Calu3 (cell line): ENCODE data around the gene MAN2A2. TPM values are rescaled to one million over a fixed set of nuclear protein-coding genes. Genes with fewer than 3 reads are reported as not detected.

Experiments used
- BruUV-seq: library from RNA; stranded (reverse); fragments of 400-500 nt; replicated peaks from 2 replicates; lab custom pipeline; 2021; lab: Mats Ljungman, UMichigan
- CTCF ChIA-PET: fragments of 300-600 bp; sonication (Branson Sonifier 250); formaldehyde crosslinking; loops from one replicate; lab custom pipeline; 2022; ENCODE audit warnings: antibody characterized with exemption; lab: Charles Lee
- DNase-seq: peaks from one replicate; pipeline ENCODE4 v3.0.0; 2022
- H3K27ac Mint-ChIP-seq: one replicate; pipeline ENCODE4 v1.8.0; 2022; ENCODE audit warnings: mixed read lengths; ENCODE audit not compliant: unreplicated experiment
- H3K27me3 Mint-ChIP-seq: one replicate; pipeline ENCODE4 v1.8.0; 2022; ENCODE audit warnings: mixed read lengths; ENCODE audit not compliant: unreplicated experiment
- H3K36me3 Mint-ChIP-seq: one replicate; pipeline ENCODE4 v1.8.0; 2022; ENCODE audit warnings: mild to moderate bottlenecking, moderate library complexity, mixed read lengths; ENCODE audit not compliant: insufficient read depth, unreplicated experiment
- H3K4me1 Mint-ChIP-seq: one replicate; pipeline ENCODE4 v1.8.0; 2022; ENCODE audit warnings: mild to moderate bottlenecking, low read depth, mixed read lengths; ENCODE audit not compliant: unreplicated experiment
- H3K4me3 Mint-ChIP-seq: one replicate; pipeline ENCODE4 v1.8.0; 2022; ENCODE audit warnings: mild to moderate bottlenecking, low read depth, moderate library complexity, mixed read lengths; ENCODE audit not compliant: unreplicated experiment
- H3K9me3 Mint-ChIP-seq: one replicate; pipeline ENCODE4 v1.8.0; 2022; ENCODE audit warnings: low read depth, mixed read lengths; ENCODE audit not compliant: unreplicated experiment
- CTCF ChIP-seq: fragments of 200-600 bp; IDR thresholded peaks from one replicate; pipeline ENCODE4 v1.8.0; 2022; ENCODE audit warnings: antibody characterized with exemption; ENCODE audit not compliant: unreplicated experiment
- intact Hi-C: fragments of 100-400 bp; cut with micrococcal nuclease; formaldehyde crosslinking; loops from one replicate; pipeline ENCODE4 v1.10.0; 2022; ENCODE audit not compliant: unreplicated experiment
- total RNA-seq: library from RNA; stranded (reverse); gene quantifications from 2 replicates; pipeline ENCODE4 v1.2.3, GENCODE V29; 2022

MAN2A2 gene
- total RNA-seq, 1 experiment from 2014 or later = 58.5 TPM

GRCh38 chr15:90946941-90947576 is 44.0 kb downstream of the MAN2A2 start:
- no peak for TF ChIP-seq CTCF
- no peak for DNase-seq
- intact Hi-C loops = no loop called here
- no peaks in the 10 kb centered on the region for H3K27me3 Mint-ChIP-seq
- no peaks in the 10 kb centered on the region for H3K9me3 Mint-ChIP-seq
- CTCF ChIA-PET = interaction anchor here (0.5 to 1.2 kb wide), 3 partner anchors 86 to 279 kb away, joined by 3 to 4 read pairs (median 3); no protein-coding TSS in a partner anchor
- H3K36me3 Mint-ChIP-seq = peaks cover 55% of the 10 kb centered on the region
- H3K4me1 Mint-ChIP-seq = no peaks in the 10 kb centered on the region
- H3K27ac Mint-ChIP-seq = no peak overlapping the region
- BruUV-seq = no TSS peak
- H3K4me3 Mint-ChIP-seq = no peak overlapping the region

GRCh38 chr15:90947577-90948357 is 44.7 kb downstream of the MAN2A2 start:
- Mint-ChIP-seq H3K27ac (no peak overlapping the region), H3K4me3 (no peak overlapping the region), H3K9me3 (no peaks in the 10 kb centered on the region), H3K27me3 (no peaks in the 10 kb centered on the region), H3K4me1 (no peaks in the 10 kb centered on the region), H3K36me3 (peaks cover 60% of the 10 kb centered on the region)
- CTCF ChIA-PET = interaction anchor here (0.5 to 1.2 kb wide), 3 partner anchors 39 to 280 kb away, joined by 3 to 5 read pairs (median 3); no protein-coding TSS in a partner anchor
- intact Hi-C loops = no loop called here
- no peak for TF ChIP-seq CTCF
- no peak for DNase-seq
- BruUV-seq = no TSS peak

- Mint-ChIP-seq H3K4me1 (no peaks in the 10 kb centered on the region), H3K27ac (no peak overlapping the region), H3K9me3 (no peaks in the 10 kb centered on the region), H3K36me3 (peaks cover 59% of the 10 kb centered on the region), H3K4me3 (no peak overlapping the region), H3K27me3 (no peaks in the 10 kb centered on the region)
- DNase-seq = no peak
- no TSS peak for BruUV-seq
- TF ChIP-seq CTCF = no peak
- CTCF ChIA-PET = no interaction called here
- intact Hi-C loops = no loop called here
These were observed 45.4 kb downstream of the MAN2A2 start for GRCh38 chr15:90948506-90948905.

- Mint-ChIP-seq H3K4me3 (no peak overlapping the region), H3K27me3 (no peaks in the 10 kb centered on the region), H3K27ac (no peak overlapping the region), H3K36me3 (peaks cover 62% of the 10 kb centered on the region), H3K4me1 (no peaks in the 10 kb centered on the region), H3K9me3 (no peaks in the 10 kb centered on the region)
- CTCF ChIA-PET = interaction anchor here (0.6 to 1.7 kb wide), 2 partner anchors 18 to 28 kb away, joined by 3 to 4 read pairs; partner anchors contain the start of gene HDDC3
- TF ChIP-seq CTCF = no peak
- BruUV-seq = no TSS peak
- DNase-seq = no peak
- intact Hi-C loops = loop anchor here (10.0 kb wide), 1 partner anchor 325 kb away; no protein-coding TSS in a partner anchor
These were observed 47.0 kb downstream of the MAN2A2 start for GRCh38 chr15:90949979-90950675.
